Right hindlimb (tissue), 1 donor: ENCODE data around the gene TM7SF2.

Experiments
- DNase-seq: peaks from one replicate; pipeline ENCODE4 v3.0.0-alpha.2; 2018

Gene TM7SF2

DNA sequence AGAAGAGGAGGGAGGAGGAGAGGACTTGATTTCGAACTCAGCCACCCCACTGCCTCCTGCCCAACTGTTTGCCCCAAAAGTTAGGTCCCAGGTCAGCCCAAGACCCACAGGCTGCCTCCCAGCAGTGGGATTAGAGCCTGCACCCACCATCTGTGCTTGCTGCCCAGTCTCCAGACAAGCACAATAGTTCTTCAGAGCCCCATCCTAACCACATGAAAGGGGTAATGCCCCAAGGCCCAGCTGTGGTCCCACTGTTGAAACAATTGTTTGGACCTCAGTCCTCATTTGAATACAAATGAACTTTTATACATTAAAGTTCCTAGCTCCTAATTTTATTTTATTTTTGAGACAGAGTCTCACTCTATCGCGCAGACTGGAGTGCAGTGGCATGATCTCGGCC, 21.0 kb upstream of the TM7SF2 start:
- DNase-seq = no peak

DNA sequence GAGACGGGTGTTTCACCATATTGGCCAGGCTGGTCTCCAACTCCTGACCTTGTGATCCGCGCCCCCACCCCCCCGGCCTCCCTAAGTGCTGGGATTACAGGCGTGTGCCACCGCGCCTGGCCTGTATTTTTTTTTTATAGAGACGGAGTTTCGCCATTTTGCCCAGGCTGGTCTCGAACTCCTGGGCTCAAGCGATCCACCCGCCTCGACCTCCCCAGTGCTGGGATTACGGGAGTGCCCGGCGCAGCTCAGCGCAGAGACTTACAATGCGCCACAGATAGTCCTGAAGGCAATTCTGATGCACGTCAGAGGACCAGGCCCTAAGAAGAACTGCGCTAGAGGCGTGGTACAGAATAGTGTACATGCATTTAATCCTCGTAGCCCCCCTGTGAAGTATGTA, 16.2 kb upstream of the TM7SF2 start:
- no peak for DNase-seq

GRCh38 chr11:65095974-65096806, 15.5 kb upstream of the TM7SF2 start, which contains the start of gene VPS51:
VPS51 (plus strand) TSS chr11:65096214; CDS start chr11:65096251, 37 bp downstream.
- DNase-seq = peak; percentile 89

- no peak for DNase-seq
Measured at GRCh38 chr11:65096926-65097325, 14.7 kb upstream of the TM7SF2 start.

- DNase-seq = no peak
Measured at GRCh38 chr11:65100674-65101350, 10.9 kb upstream of the TM7SF2 start.

- DNase-seq = no peak
Measured at GRCh38 chr11:65102142-65103095, 9.3 kb upstream of the TM7SF2 start.

GRCh38 chr11:65103476-65103875, 8.2 kb upstream of the TM7SF2 start:
- no peak for DNase-seq

DNA sequence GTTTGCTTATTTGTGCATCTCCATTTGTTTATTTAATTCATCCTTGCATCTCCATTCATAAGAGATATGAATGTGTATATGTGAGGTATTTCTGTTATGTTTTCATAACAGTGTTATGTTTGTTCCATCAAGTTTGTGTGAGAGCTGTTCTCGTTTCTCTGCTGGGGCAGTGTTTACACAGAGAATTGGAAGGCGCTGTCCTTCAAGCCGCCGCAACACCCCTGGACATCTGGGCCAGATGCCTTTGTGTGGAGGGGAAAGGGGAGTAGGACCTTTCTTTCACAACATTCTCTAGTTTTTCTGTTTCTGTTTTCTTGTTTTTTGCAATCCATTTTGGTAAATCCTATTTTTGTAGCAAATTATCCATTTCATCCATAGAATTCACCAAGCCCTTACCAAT, 7.0 kb upstream of the TM7SF2 start:
- no peak for DNase-seq

DNA sequence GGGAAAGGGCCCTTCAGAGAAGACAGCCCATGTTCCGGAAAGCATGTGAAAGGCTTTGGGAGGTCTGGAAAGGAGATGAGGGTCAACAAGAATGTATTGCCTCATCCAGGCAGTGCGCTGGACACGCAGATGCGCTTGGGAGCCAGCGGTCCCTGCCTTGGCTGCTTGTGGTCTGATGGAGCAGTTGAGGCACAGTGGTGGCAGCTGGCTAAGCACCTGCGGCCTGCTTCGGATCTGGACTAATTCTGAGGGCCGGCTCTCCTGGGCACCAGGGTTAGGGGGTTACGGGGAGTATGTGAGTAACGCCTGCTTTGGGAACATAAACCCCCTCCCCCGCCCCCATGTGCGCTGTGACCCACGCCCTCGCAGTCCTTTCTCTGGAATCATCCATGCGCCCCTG, 4.6 kb upstream of the TM7SF2 start:
- no peak for DNase-seq

DNA sequence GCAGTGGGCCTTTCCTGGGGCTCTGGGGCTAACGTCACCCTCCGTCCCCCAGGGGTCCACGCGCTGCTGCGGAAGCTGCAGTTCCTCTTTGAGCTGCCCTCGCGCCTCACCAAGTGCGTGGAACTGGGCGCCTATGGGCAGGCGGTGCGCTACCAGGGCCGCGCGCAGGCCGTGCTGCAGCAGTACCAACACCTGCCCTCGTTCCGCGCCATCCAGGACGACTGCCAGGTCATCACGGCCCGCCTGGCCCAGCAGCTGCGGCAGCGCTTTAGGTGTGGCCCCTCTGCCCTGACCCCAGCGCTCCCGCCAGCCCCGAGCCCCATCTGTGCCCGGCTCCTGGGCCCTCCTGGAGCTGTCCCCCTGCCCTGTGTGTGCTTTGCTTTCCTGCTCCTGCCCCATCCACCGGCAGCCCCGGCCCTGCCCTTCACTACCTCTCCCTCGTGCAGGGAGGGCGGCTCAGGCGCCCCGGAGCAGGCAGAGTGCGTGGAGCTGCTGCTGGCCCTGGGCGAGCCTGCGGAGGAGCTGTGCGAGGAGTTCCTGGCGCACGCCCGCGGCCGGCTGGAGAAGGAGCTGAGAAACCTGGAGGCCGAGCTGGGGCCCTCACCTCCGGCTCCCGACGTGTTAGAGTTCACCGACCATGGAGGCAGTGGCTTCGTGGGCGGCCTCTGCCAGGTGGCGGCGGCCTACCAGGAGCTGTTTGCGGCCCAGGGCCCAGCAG, 3.8 kb upstream of the TM7SF2 start:
- DNase-seq = no peak

- DNase-seq = no peak
Measured at GRCh38 chr11:65108469-65109123, 3.1 kb upstream of the TM7SF2 start.

GRCh38 chr11:65109231-65110198, 2.2 kb upstream of the TM7SF2 start:
- DNase-seq = no peak

- peak; percentile 91 for DNase-seq
Measured at GRCh38 chr11:65110354-65110861, 1.3 kb upstream of the TM7SF2 start.

DNA sequence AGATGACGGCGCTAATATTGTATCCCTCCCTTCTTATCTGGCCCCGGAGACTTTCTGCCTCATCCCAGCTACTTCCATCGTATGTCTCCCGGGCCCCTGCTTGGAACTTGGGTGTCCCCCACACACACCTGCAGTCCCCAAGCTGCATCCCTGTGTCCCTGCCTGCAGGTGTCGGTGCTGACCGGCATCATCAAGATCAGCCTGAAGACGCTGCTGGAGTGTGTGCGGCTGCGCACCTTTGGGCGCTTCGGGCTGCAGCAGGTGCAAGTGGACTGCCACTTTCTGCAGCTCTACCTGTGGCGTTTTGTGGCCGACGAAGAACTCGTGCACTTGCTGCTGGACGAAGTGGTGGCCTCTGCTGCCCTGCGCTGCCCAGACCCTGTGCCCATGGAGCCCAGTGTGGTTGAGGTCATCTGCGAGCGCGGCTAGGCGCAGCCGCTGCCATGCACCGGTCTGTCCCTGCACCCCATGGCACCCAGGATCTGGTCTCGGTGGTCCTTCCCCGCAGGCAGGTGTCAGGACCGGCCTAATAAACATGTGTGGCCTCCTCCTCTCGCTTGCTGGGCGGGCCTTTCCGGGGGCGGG, 421 bp upstream of the TM7SF2 start:
- no peak for DNase-seq

DNA sequence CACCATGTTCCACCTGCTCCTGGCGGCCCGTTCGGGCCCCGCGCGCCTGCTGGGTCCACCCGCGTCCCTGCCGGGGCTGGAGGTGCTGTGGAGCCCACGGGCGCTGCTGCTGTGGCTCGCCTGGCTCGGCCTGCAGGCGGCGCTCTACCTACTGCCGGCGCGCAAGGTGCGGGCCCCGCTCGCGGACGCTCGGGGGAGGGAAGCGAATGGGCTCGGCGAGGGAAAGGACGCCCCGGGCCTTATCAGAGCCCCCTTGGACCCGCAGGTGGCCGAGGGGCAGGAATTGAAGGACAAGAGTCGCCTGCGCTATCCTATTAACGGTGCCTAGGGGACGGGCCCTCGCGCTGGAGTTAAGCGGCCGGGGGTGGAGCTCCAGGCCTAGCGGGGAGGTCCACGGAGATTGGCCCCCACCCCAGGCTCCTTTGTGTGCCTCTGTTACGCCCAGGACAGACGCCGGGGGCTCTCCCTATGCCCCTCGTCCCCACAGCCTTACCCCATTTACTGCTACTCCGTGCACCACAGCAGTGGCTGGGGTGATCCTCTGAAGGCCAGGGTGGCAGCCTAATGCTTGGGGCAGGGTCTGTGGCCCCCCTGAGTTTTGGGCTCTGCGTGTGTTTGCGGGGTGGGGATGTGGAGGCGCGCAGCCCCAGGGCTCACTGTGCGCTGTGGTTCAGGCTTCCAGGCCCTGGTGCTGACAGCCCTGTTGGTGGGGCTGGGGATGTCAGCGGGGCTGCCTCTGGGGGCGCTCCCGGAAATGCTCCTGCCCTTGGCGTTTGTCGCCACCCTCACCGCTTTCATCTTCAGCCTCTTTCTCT, 1.1 kb downstream of the TM7SF2 start:
- no peak for DNase-seq

GRCh38 chr11:65113361-65113756, 1.7 kb downstream of the TM7SF2 start:
- no peak for DNase-seq

DNA sequence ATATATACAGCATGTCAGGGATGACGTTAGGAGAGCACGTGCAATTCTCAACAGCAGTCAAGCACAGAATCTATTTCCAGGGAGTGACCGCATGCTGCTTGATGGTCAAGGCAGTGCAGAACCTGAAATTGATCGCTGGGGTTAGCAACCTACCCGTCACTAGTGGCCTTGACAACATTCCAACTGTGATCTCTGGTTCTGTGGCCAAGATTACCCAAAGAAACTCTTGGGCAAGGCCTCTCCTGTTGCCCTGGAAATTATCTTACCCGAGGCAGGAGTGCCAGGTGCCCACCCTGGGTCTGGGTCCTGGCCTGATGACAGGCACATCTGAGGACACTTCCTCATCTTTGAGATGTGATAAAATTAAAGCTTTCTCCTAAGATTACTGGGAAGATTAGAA, 2.2 kb downstream of the TM7SF2 start:
- no peak for DNase-seq

GRCh38 chr11:65114538-65115171, 3.0 kb downstream of the TM7SF2 start:
- no peak for DNase-seq
